A549 (cell line): ENCODE results near the gene TENM3. TPM values are rescaled to one million over a fixed set of nuclear protein-coding genes. Genes with fewer than 3 reads are reported as not detected.

ENCODE experiments used
- ATAC-seq, 2 experiments: fragments of 200-7000 bp in 1 of 2; fragments of >200 bp in 1 of 2; cut with Nextera tagmentation in 1 of 2; cut with Tn5 transposase in 1 of 2; 3 replicates each; pipeline versions ENCODE4 v1.8.0 to v1.9.1; 2018 to 2020; ENCODE audit warnings: mild to moderate bottlenecking in 1 of 2, moderate library complexity in 1 of 2
- CTCF ChIA-PET: fragments of 300-600 bp; sonication (Branson Sonifier 250); formaldehyde crosslinking; extraction: SDS; loops from one replicate; lab custom pipeline; 2021; ENCODE audit warnings: antibody characterized with exemption, inconsistent platforms; lab: Yijun Ruan, JAX
- POLR2A ChIA-PET: fragments of 350-600 bp; formaldehyde crosslinking; extraction: SDS; loops from one replicate; lab custom pipeline; 2021; ENCODE audit warnings: antibody characterized with exemption, inconsistent platforms; lab: Yijun Ruan, JAX
- DNase-seq, 2 experiments: peaks; one replicate each; pipeline versions ENCODE4 v3.0.0 to v3.0.0-alpha.2; 2011 to 2016; ENCODE audit warnings: low read depth in 1 of 2, low spot score in 1 of 2
- FAIRE-seq: peaks from 2 replicates; lab custom pipeline; 2011; peaks lifted over from hg19 to GRCh38; lab: Jason Lieb, UNC
- H3K27ac ChIP-seq, 2 experiments: fragments of >200 bp; sonication (Bioruptor Twin); formaldehyde crosslinking; 3 replicates each; pipeline ENCODE4 v1.5.1; 2016 to 2017
- H3K4me1 ChIP-seq: fragments of >200 bp; sonication (Bioruptor Twin); formaldehyde crosslinking; 3 replicates; pipeline ENCODE4 v1.6.1; 2016
- H3K4me2 ChIP-seq: fragments of >200 bp; sonication (Bioruptor Twin); formaldehyde crosslinking; 3 replicates; pipeline ENCODE4 v1.6.1; 2016
- H3K4me3 ChIP-seq: fragments of >200 bp; sonication (Bioruptor Twin); formaldehyde crosslinking; 3 replicates; pipeline ENCODE4 v1.5.1; 2016
- H3K9me3 ChIP-seq: fragments of >200 bp; sonication (Bioruptor Twin); formaldehyde crosslinking; 3 replicates; pipeline ENCODE4 v1.6.1; 2016
- CBX2 ChIP-seq: fragments of 200-600 bp; sonication (generic); IDR thresholded peaks from 2 replicates; pipeline ENCODE4 v1.6.1; 2016; ENCODE audit warnings: low read depth, mild to moderate bottlenecking, borderline replicate concordance
- EHMT2 ChIP-seq: fragments of 200-600 bp; sonication (generic); IDR thresholded peaks from 2 replicates; pipeline ENCODE4 v1.6.1; 2016; ENCODE audit warnings: antibody characterized with exemption, low read depth, mild to moderate bottlenecking, moderate library complexity
- FOSL2 ChIP-seq, 2 experiments: fragments of 450-650 bp in 1 of 2; fragments of >200 bp in 1 of 2; sonication (Bioruptor Twin) in 1 of 2; formaldehyde crosslinking; IDR thresholded peaks; 2 replicates each; pipeline versions ENCODE4 v1.5.0 to v1.6.1; 2016 to 2020; ENCODE audit warnings: mild to moderate bottlenecking in 1 of 2, moderate library complexity in 1 of 2
- HOXA7 ChIP-seq: fragments of 250-450 bp; sonication (Bioruptor Pico); IDR thresholded peaks from 2 replicates; pipeline ENCODE4 v1.5.0; 2020; ENCODE audit warnings: mild to moderate bottlenecking, moderate library complexity
- MAFK ChIP-seq: fragments of 450-650 bp; IDR thresholded peaks from 2 replicates; pipeline ENCODE4 v1.6.1; 2014; ENCODE audit not compliant: partially characterized antibody
- MYC ChIP-seq: IDR thresholded peaks from 2 replicates; pipeline ENCODE4 v1.6.1; 2012; ENCODE audit warnings: mild to moderate bottlenecking, inconsistent platforms, low read length, improper control_type of control experiment, borderline replicate concordance
- PHF8 ChIP-seq: fragments of 200-600 bp; sonication (generic); IDR thresholded peaks from 2 replicates; pipeline ENCODE4 v1.6.1; 2016; ENCODE audit warnings: low read depth, mild to moderate bottlenecking, antibody characterized with exemption, moderate library complexity, borderline replicate concordance
- RFX5 ChIP-seq: fragments of 450-650 bp; IDR thresholded peaks from 2 replicates; pipeline ENCODE4 v1.7.1; 2014; ENCODE audit warnings: antibody characterized with exemption, mild to moderate bottlenecking, moderate library complexity
- TP53 ChIP-seq: fragments of 250-450 bp; sonication (Bioruptor Pico); IDR thresholded peaks from 2 replicates; pipeline ENCODE4 v1.5.0; 2021; ENCODE audit warnings: mild to moderate bottlenecking, moderate library complexity
- ZC3H11A ChIP-seq: fragments of 450-650 bp; IDR thresholded peaks from 2 replicates; pipeline ENCODE4 v1.6.1; 2014; ENCODE audit warnings: antibody characterized with exemption, mild to moderate bottlenecking
- ZNF302 ChIP-seq: fragments of 250-450 bp; sonication (Bioruptor Pico); IDR thresholded peaks from 2 replicates; pipeline ENCODE4 v1.9.0; 2021; ENCODE audit warnings: inconsistent platforms, mild to moderate bottlenecking, moderate library complexity
- WGBS: methylation state at CpG from one replicate; pipeline ENCODE4 v1.1.6; 2017; ENCODE audit errors: missing lambda C conversion rate; 5-methylcytosine and 5-hydroxymethylcytosine counted together
- polyA plus RNA-seq, 4 experiments: library from polyadenylated mRNA; depleted of rRNA in 3 of 4; stranded (reverse); fragments of >200 nt; fragmentation: RNase III in 1 of 4; extraction: RNeasy Plus Mini Kit Qiagen cat#74134 plus additional on column Dnase treatment in 1 of 4; gene quantifications; 2 replicates in 3 of 4; 3 replicates in 1 of 4; pipeline ENCODE4 v1.2.3, GENCODE V29; 2011 to 2017
- TF ChIP-seq, protein P1 (sequence below): fragments of 250-450 bp; sonication (Bioruptor Pico); IDR thresholded peaks from 2 replicates; pipeline ENCODE4 v1.5.0; 2021; ENCODE audit warnings: mild to moderate bottlenecking, moderate library complexity, borderline replicate concordance
- TF ChIP-seq, protein P2 (sequence below): fragments of >200 bp; sonication (Bioruptor Twin); formaldehyde crosslinking; IDR thresholded peaks from 3 replicates; pipeline ENCODE4 v1.5.1; 2016
- TF ChIP-seq, protein P3 (sequence below): fragments of 200-600 bp; sonication (generic); IDR thresholded peaks from 2 replicates; pipeline ENCODE4 v1.6.1; 2016; ENCODE audit warnings: antibody characterized with exemption, mild to moderate bottlenecking, moderate library complexity
- TF ChIP-seq, protein P4 (sequence below): fragments of >200 bp; sonication (Bioruptor Twin); formaldehyde crosslinking; IDR thresholded peaks from 2 replicates; pipeline ENCODE4 v1.6.1; 2016
- TF ChIP-seq, protein P5 (sequence below): fragments of >200 bp; sonication (Bioruptor Twin); formaldehyde crosslinking; IDR thresholded peaks from 3 replicates; pipeline ENCODE4 v1.6.1; 2016
- TF ChIP-seq, protein P6 (sequence below): IDR thresholded peaks from 2 replicates; pipeline ENCODE4 v1.6.1; 2012; ENCODE audit warnings: low read depth, borderline replicate concordance

TENM3 gene
- polyA plus RNA-seq, 2 of the 4 experiments (the other 2 are of a cell fraction) = 2.4 to 7.3 TPM

DNA sequence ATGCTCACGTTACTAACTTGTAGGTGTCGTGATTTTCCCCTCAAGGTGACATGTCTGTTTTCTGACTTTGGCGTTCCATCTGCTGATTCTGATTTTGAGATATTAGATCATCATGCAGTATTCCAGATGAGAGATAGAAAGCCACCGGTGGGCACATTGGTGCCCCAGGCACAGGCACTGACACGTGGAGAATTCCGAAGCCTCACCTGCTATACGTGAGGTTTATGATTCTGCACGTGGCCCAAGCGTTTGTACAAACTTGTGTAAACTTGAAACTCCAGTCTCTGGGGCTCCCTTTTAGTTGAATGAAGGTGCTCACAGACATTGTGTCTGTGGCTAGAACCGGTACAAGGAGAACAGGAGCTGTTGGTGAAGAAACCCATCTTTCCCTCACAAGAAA, 81.1 kb downstream of the TENM3 start:
- TF ChIP-seq ZC3H11A = no peak
- TF ChIP-seq, protein P1, sequence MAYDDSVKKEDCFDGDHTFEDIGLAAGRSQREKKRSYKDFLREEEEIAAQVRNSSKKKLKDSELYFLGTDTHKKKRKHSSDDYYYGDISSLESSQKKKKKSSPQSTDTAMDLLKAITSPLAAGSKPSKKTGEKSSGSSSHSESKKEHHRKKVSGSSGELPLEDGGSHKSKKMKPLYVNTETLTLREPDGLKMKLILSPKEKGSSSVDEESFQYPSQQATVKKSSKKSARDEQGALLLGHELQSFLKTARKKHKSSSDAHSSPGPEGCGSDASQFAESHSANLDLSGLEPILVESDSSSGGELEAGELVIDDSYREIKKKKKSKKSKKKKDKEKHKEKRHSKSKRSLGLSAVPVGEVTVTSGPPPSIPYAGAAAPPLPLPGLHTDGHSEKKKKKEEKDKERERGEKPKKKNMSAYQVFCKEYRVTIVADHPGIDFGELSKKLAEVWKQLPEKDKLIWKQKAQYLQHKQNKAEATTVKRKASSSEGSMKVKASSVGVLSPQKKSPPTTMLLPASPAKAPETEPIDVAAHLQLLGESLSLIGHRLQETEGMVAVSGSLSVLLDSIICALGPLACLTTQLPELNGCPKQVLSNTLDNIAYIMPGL (CRISPR knock-in tag) = no peak
- TF ChIP-seq EHMT2 = no peak
- no peak for TF ChIP-seq HOXA7 (CRISPR knock-in tag)
- TF ChIP-seq, protein P2, sequence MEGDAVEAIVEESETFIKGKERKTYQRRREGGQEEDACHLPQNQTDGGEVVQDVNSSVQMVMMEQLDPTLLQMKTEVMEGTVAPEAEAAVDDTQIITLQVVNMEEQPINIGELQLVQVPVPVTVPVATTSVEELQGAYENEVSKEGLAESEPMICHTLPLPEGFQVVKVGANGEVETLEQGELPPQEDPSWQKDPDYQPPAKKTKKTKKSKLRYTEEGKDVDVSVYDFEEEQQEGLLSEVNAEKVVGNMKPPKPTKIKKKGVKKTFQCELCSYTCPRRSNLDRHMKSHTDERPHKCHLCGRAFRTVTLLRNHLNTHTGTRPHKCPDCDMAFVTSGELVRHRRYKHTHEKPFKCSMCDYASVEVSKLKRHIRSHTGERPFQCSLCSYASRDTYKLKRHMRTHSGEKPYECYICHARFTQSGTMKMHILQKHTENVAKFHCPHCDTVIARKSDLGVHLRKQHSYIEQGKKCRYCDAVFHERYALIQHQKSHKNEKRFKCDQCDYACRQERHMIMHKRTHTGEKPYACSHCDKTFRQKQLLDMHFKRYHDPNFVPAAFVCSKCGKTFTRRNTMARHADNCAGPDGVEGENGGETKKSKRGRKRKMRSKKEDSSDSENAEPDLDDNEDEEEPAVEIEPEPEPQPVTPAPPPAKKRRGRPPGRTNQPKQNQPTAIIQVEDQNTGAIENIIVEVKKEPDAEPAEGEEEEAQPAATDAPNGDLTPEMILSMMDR = no peak
- no peak for TF ChIP-seq FOSL2 (IDR thresholded peaks at IDR 0.05)
- TF ChIP-seq FOSL2 (CRISPR knock-in tag; IDR thresholded peaks at IDR 0.05) = no peak
- TF ChIP-seq, protein P3, sequence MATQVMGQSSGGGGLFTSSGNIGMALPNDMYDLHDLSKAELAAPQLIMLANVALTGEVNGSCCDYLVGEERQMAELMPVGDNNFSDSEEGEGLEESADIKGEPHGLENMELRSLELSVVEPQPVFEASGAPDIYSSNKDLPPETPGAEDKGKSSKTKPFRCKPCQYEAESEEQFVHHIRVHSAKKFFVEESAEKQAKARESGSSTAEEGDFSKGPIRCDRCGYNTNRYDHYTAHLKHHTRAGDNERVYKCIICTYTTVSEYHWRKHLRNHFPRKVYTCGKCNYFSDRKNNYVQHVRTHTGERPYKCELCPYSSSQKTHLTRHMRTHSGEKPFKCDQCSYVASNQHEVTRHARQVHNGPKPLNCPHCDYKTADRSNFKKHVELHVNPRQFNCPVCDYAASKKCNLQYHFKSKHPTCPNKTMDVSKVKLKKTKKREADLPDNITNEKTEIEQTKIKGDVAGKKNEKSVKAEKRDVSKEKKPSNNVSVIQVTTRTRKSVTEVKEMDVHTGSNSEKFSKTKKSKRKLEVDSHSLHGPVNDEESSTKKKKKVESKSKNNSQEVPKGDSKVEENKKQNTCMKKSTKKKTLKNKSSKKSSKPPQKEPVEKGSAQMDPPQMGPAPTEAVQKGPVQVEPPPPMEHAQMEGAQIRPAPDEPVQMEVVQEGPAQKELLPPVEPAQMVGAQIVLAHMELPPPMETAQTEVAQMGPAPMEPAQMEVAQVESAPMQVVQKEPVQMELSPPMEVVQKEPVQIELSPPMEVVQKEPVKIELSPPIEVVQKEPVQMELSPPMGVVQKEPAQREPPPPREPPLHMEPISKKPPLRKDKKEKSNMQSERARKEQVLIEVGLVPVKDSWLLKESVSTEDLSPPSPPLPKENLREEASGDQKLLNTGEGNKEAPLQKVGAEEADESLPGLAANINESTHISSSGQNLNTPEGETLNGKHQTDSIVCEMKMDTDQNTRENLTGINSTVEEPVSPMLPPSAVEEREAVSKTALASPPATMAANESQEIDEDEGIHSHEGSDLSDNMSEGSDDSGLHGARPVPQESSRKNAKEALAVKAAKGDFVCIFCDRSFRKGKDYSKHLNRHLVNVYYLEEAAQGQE = no peak
- TF ChIP-seq, protein P4, sequence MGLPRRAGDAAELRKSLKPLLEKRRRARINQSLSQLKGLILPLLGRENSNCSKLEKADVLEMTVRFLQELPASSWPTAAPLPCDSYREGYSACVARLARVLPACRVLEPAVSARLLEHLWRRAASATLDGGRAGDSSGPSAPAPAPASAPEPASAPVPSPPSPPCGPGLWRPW = no peak
- TF ChIP-seq, protein P5, sequence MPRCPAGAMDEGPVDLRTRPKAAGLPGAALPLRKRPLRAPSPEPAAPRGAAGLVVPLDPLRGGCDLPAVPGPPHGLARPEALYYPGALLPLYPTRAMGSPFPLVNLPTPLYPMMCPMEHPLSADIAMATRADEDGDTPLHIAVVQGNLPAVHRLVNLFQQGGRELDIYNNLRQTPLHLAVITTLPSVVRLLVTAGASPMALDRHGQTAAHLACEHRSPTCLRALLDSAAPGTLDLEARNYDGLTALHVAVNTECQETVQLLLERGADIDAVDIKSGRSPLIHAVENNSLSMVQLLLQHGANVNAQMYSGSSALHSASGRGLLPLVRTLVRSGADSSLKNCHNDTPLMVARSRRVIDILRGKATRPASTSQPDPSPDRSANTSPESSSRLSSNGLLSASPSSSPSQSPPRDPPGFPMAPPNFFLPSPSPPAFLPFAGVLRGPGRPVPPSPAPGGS = no peak
- no peak for TF ChIP-seq MYC
- no peak for TF ChIP-seq TP53 (CRISPR knock-in tag)
- TF ChIP-seq ZNF302 (CRISPR knock-in tag) = no peak
- TF ChIP-seq, protein P6, sequence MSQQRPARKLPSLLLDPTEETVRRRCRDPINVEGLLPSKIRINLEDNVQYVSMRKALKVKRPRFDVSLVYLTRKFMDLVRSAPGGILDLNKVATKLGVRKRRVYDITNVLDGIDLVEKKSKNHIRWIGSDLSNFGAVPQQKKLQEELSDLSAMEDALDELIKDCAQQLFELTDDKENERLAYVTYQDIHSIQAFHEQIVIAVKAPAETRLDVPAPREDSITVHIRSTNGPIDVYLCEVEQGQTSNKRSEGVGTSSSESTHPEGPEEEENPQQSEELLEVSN = no peak
- no peak for TF ChIP-seq RFX5
- no peak for TF ChIP-seq CBX2
- TF ChIP-seq MAFK = no peak
- TF ChIP-seq PHF8 = no peak
- TF ChIP-seq, all 56 proteins: peak for 0
- Histone ChIP-seq H3K4me1 (no peaks in the 10 kb centered on the region), H3K27ac (no peak overlapping the region), H3K9me3 (no peaks in the 10 kb centered on the region), H3K4me3 (no peak overlapping the region), H3K4me2 (no peak overlapping the region)
- 51% methylated on average over 9 of the region's 10 CpGs for WGBS
- DNase-seq (no peak), ATAC-seq (no peak), FAIRE-seq (no peak)
- ChIA-PET CTCF (no interaction called here), POLR2A (no interaction called here)
